HepG2 (cell line): ENCODE measurements around the gene CCDC174. TPM values are rescaled to one million over a fixed set of nuclear protein-coding genes. Genes with fewer than 3 reads are reported as not detected.
"Not testable (repeated sequence)": the region's sequence is repeated elsewhere in the genome, so short reads cannot be mapped to it uniquely, and the experiment has no call there.

Experiments used
- ATAC-seq: fragments of 200-7000 bp; cut with Tn5 transposase; 3 replicates; pipeline ENCODE4 v1.9.1; 2020; ENCODE audit warnings: mild to moderate bottlenecking, moderate library complexity
- BruUV-seq: library from RNA; stranded (reverse); fragments of 400-500 nt; replicated peaks from 2 replicates; lab custom pipeline; 2021; lab: Mats Ljungman, UMichigan
- CTCF ChIA-PET: fragments of 300-600 bp; formaldehyde crosslinking; extraction: SDS; loops from one replicate; lab custom pipeline; 2021; ENCODE audit warnings: low total read pairs, inconsistent platforms, low intra/inter-chr PET ratio; lab: Yijun Ruan, JAX
- POLR2A ChIA-PET: fragments of 350-600 bp; sonication (Branson Sonifier 250); formaldehyde crosslinking; loops from one replicate; lab custom pipeline; 2020; ENCODE audit warnings: antibody characterized with exemption, inconsistent platforms; lab: Yijun Ruan, JAX
- DNase-seq: peaks from one replicate; pipeline ENCODE4 v3.0.0-alpha.2; 2015; ENCODE audit warnings: low spot score
- FAIRE-seq: peaks from 3 replicates; lab custom pipeline; 2011; peaks lifted over from hg19 to GRCh38; lab: Jason Lieb, UNC
- H2AFZ ChIP-seq: one replicate; pipeline ENCODE4 v1.6.1; 2011; ENCODE audit warnings: low read length, inconsistent platforms
- H3K27ac ChIP-seq: fragments of 300-600 bp; 3 replicates; pipeline ENCODE4 v1.8.0; 2011; ENCODE audit warnings: mixed run types, mild to moderate bottlenecking, mixed read lengths, low read length, inconsistent platforms; ENCODE audit not compliant: insufficient read depth; ENCODE audit errors: extremely low read length
- H3K27me3 ChIP-seq, 2 experiments: fragments of 200-600 bp in 1 of 2; 2 replicates in 1 of 2; 3 replicates in 1 of 2; pipeline versions ENCODE4 v1.6.0 to v1.8.0; 2011; ENCODE audit warnings: low read length in 2 of 2, mild to moderate bottlenecking in 2 of 2, moderate library complexity in 2 of 2, inconsistent platforms in 1 of 2; ENCODE audit not compliant: insufficient read depth in 2 of 2, control insufficient read depth in 1 of 2
- H3K36me3 ChIP-seq, 2 experiments: fragments of 200-600 bp in 1 of 2; replicated peaks in 1 of 2; 2 replicates in 1 of 2; 3 replicates in 1 of 2; pipeline versions ENCODE4 v1.5.1 to v1.8.0; 2011; ENCODE audit warnings: low read length in 2 of 2, inconsistent platforms in 1 of 2; ENCODE audit not compliant: insufficient read depth in 2 of 2, control insufficient read depth in 1 of 2
- H3K4me1 ChIP-seq: 2 replicates; pipeline ENCODE4 v1.5.1; 2012; ENCODE audit warnings: low read length, inconsistent platforms; ENCODE audit not compliant: insufficient read depth
- H3K4me2 ChIP-seq: 2 replicates; pipeline ENCODE4 v1.6.0; 2011; ENCODE audit warnings: low read depth, low read length, inconsistent platforms
- H3K4me3 ChIP-seq, 3 experiments: fragments of 200-600 bp in 1 of 3; sonication (generic), shearing (Covaris generic) in 1 of 3; replicated peaks in 1 of 3; 2 replicates each; pipeline ENCODE4 v1.5.1; 2011 to 2016; ENCODE audit warnings: low read length in 3 of 3, inconsistent platforms in 2 of 3, low read depth in 2 of 3, mild to moderate bottlenecking in 2 of 3, control low read depth in 1 of 3, mixed read lengths in 1 of 3; ENCODE audit not compliant: insufficient read depth in 1 of 3
- H3K79me2 ChIP-seq: one replicate; pipeline ENCODE4 v1.6.1; 2011; ENCODE audit warnings: low read length, inconsistent platforms; ENCODE audit not compliant: insufficient read depth
- H3K9ac ChIP-seq: 2 replicates; pipeline ENCODE4 v1.6.0; 2011; ENCODE audit warnings: mild to moderate bottlenecking, low read depth, low read length, inconsistent platforms; ENCODE audit not compliant: insufficient read depth
- H3K9me3 ChIP-seq: 2 replicates; pipeline ENCODE4 v1.5.1; 2012; ENCODE audit warnings: mild to moderate bottlenecking, low read length
- H4K20me1 ChIP-seq: 2 replicates; pipeline ENCODE4 v1.6.0; 2011; ENCODE audit warnings: inconsistent platforms, mild to moderate bottlenecking, low read length, moderate library complexity; ENCODE audit not compliant: insufficient read depth
- KMT2A ChIP-seq: sonication (generic); formaldehyde crosslinking; IDR thresholded peaks from 2 replicates; pipeline ENCODE4 v1.4.0; 2020; ENCODE audit warnings: missing genetic modification reagents
- RAD51 ChIP-seq: fragments of 450-650 bp; IDR thresholded peaks from 2 replicates; pipeline ENCODE4 v1.6.1; 2016; ENCODE audit warnings: borderline replicate concordance
- RARG ChIP-seq: sonication (generic); formaldehyde crosslinking; IDR thresholded peaks from 2 replicates; pipeline ENCODE4 v1.4.0; 2020; ENCODE audit warnings: low read depth, mild to moderate bottlenecking, missing genetic modification reagents
- ZNF30 ChIP-seq: sonication (generic); formaldehyde crosslinking; IDR thresholded peaks from 2 replicates; pipeline ENCODE4 v1.5.0; 2020; ENCODE audit warnings: mild to moderate bottlenecking, missing genetic modification reagents
- ZNF629 ChIP-seq: sonication (generic); formaldehyde crosslinking; conservative IDR thresholded peaks from 2 replicates; pipeline ENCODE4 v1.5.0; 2020; ENCODE audit warnings: missing genetic modification reagents
- ZNF772 ChIP-seq: sonication (generic); formaldehyde crosslinking; IDR thresholded peaks from 2 replicates; pipeline ENCODE4 v1.5.0; 2020; ENCODE audit warnings: mild to moderate bottlenecking, missing genetic modification reagents
- WGBS: methylation state at CpG from one replicate; pipeline ENCODE4 v1.1.6; 2017; ENCODE audit warnings: low lambda C conversion rate; 5-methylcytosine and 5-hydroxymethylcytosine counted together
- in situ Hi-C: cut with HindIII; loops from 2 replicates; pipeline ENCODE4 v1.10.0; 2017; ENCODE audit warnings: low pct_unique_long_range_greater_than_20kb; ENCODE audit not compliant: extremely low pct_ligation_motif_present
- intact Hi-C: fragments of 100-400 bp; cut with micrococcal nuclease; formaldehyde crosslinking; loops from one replicate; pipeline ENCODE4 v1.10.0; 2022; ENCODE audit not compliant: unreplicated experiment
- polyA plus RNA-seq, 8 experiments: library from polyadenylated mRNA; depleted of rRNA in 3 of 8; stranded (reverse) in 7 of 8; unstranded in 1 of 8; fragments of >200 nt; fragmentation: Illumina TruSeq in 4 of 8; extraction: Trizol in 4 of 8; gene quantifications; 2 replicates each; pipeline versions ENCODE4 v1.2.1 to v1.2.3, GENCODE V29; 2011 to 2016; ENCODE audit warnings: low read depth in 4 of 8, missing spikeins in 1 of 8, mixed read lengths in 1 of 8; ENCODE audit not compliant: insufficient read depth in 1 of 8
- total RNA-seq, 5 experiments: library from RNA; depleted of rRNA; stranded (reverse); fragments of >200 nt; fragmentation: Illumina TruSeq; extraction: Trizol; gene quantifications; 2 replicates each; pipeline ENCODE4 v1.2.3, GENCODE V29; 2016; ENCODE audit warnings: low read depth in 1 of 5

CCDC174 gene
- total and polyA plus RNA-seq, 2 of the 13 experiments (the other 11 are each of a cell fraction or from before 2014, with no cell fraction given), result 5.4 to 11.0 TPM

DNA sequence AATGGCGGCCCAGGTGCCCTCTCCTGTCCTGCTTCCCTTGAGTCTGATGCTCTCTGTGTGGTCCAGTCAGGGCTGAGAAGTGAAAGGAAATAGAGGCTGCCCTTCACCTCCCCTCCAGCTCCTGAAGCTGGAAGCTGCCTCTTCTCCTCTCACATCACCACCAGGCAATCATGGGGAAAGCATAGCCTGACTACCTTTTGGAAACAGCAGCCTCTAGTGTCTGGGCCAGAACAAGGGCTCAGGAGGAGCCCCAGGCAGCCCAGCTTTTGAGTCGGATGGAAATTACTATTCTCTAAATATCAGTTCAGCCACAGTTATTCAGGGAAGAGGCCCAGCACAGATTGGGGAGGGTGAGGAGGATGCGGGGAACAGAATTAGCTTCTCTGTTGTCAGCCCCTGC, 43.3 kb upstream of the CCDC174 start:
- H3K27ac ChIP-seq, result no peak overlapping the region
- ChIA-PET POLR2A (no interaction called here), CTCF (no interaction called here)
- no peak overlapping the region for H3K4me2 ChIP-seq
- H3K9me3 ChIP-seq, result no peaks in the 10 kb centered on the region
- TF ChIP-seq ZNF30 (CRISPR knock-in tag) (no peak), KMT2A (CRISPR knock-in tag) (no peak), ZNF772 (no peak), RARG (CRISPR knock-in tag) (no peak), RAD51 (no peak)
- 0% methylated on average over 1 of the region's 3 CpGs for WGBS
- peaks cover 0 to 21% of the 10 kb centered on the region in 2 experiments; a peak in 4 of 5 replicates for H3K27me3 ChIP-seq
- no peaks in the 10 kb centered on the region for H3K4me1 ChIP-seq
- H3K79me2 ChIP-seq, result no peaks in the 10 kb centered on the region
- in situ Hi-C loops (no loop called here), intact Hi-C loops (no loop called here)
- peak; percentile 63 for ATAC-seq
- no peaks in the 10 kb centered on the region for H3K36me3 ChIP-seq
- no peaks in the 10 kb centered on the region for H4K20me1 ChIP-seq
- no peak overlapping the region for H2AFZ ChIP-seq
- no peak overlapping the region for H3K4me3 ChIP-seq
- BruUV-seq, result no TSS peak
- H3K9ac ChIP-seq, result no peak overlapping the region
- DNase-seq, result no peak
- no peak for FAIRE-seq

DNA sequence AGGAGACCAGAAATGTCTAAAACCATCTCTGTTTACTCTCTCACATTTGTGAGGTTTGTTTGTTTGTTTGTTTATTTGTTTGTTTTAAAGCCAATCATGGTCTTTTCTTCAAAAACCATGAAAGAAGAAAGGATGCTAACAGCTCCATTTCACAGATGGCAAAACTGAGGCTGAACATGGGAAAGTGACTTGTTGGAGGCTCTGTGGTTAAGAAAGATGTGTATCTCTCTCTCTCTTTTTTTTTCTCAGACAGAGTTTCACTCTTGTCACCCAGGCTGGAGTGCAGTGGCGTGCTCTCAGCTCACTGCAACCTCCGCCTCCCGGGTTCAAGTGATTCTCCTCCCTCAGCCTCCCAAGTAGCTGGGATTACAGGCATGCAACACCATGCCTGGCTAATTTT, 42.5 kb upstream of the CCDC174 start:
- in situ Hi-C loops, H3K36me3 ChIP-seq, ATAC-seq, CTCF ChIA-PET, H3K9ac ChIP-seq, BruUV-seq, H2AFZ ChIP-seq, H3K27ac ChIP-seq, H3K9me3 ChIP-seq, intact Hi-C loops, DNase-seq, H3K79me2 ChIP-seq, POLR2A ChIA-PET, H3K4me3 ChIP-seq, H4K20me1 ChIP-seq, FAIRE-seq, H3K4me2 ChIP-seq, H3K4me1 ChIP-seq: not testable (repeated sequence)
- H3K27me3 ChIP-seq, result peaks cover 0 to 18% of the 10 kb centered on the region in 2 experiments; a peak in 3 of 5 replicates
- 46% methylated on average over 3 of the region's 3 CpGs for WGBS
- peak; percentile 39; the same call in 1 of the 2 replicates for TF ChIP-seq ZNF629
